Sigmoid colon (tissue), 7 donors: ENCODE measurements around the gene LHX2. TPM values are rescaled to one million over a fixed set of nuclear protein-coding genes. Genes with fewer than 3 reads are reported as not detected.

ENCODE experiments used
- DNase-seq: peaks from one replicate; pipeline ENCODE4 v3.0.0-alpha.2; 2019
- H3K27ac ChIP-seq, 4 donors: fragments of 200-600 bp; sonication (generic); one replicate each; pipeline ENCODE4 v1.5.1; 2016 to 2019; ENCODE audit warnings: mild to moderate bottlenecking in 1 of 4
- H3K27me3 ChIP-seq, 3 donors: fragments of 200-600 bp; sonication (generic); one replicate each; pipeline ENCODE4 v1.5.1; 2019; ENCODE audit warnings: mild to moderate bottlenecking in 1 of 3
- H3K36me3 ChIP-seq, 4 donors: fragments of 200-600 bp; sonication (generic); one replicate each; pipeline ENCODE4 v1.5.1; 2016 to 2019
- H3K4me1 ChIP-seq, 4 donors: fragments of 200-600 bp; sonication (generic); one replicate each; pipeline ENCODE4 v1.5.1; 2017 to 2019
- H3K4me3 ChIP-seq, 4 donors: fragments of 200-600 bp; sonication (generic); one replicate each; pipeline ENCODE4 v1.5.1; 2017 to 2019; ENCODE audit warnings: mild to moderate bottlenecking in 2 of 4, moderate library complexity in 1 of 4
- H3K9me3 ChIP-seq, 4 donors: fragments of 200-600 bp in 3 of 4; sonication (generic) in 3 of 4; one replicate each; pipeline versions ENCODE4 v1.5.1 to v1.6.1; 2013 to 2019
- CTCF ChIP-seq, 4 experiments: fragments of 450-650 bp in 3 of 4; fragments of 200-600 bp in 1 of 4; IDR thresholded peaks; one replicate each; pipeline ENCODE4 v1.5.1; 2016 to 2019; ENCODE audit warnings: antibody characterized with exemption in 4 of 4, mild to moderate bottlenecking in 3 of 4, moderate library complexity in 2 of 4
- EP300 ChIP-seq, 4 donors: sonication (generic); formaldehyde crosslinking; IDR thresholded peaks; one replicate each; pipeline ENCODE4 v1.6.1; 2017; ENCODE audit warnings: antibody characterized with exemption in 4 of 4
- POLR2A ChIP-seq, 2 donors: fragments of 450-650 bp; IDR thresholded peaks; one replicate each; pipeline ENCODE4 v1.6.1; 2016; ENCODE audit warnings: antibody characterized with exemption in 2 of 2, mild to moderate bottlenecking in 2 of 2, moderate library complexity in 2 of 2
- POLR2AphosphoS5 ChIP-seq, 4 donors: sonication (generic); formaldehyde crosslinking; IDR thresholded peaks; one replicate each; pipeline ENCODE4 v1.6.1; 2017; ENCODE audit warnings: antibody characterized with exemption in 4 of 4
- WGBS, 2 donors: extraction: QIAGEN DNeasy Blood & Tissue Kit; methylation state at CpG; one replicate each; pipeline ENCODE4 v1.1.7; 2013; 5-methylcytosine and 5-hydroxymethylcytosine counted together
- intact Hi-C: fragments of 100-400 bp; cut with DNase I; formaldehyde crosslinking; loops from one replicate; pipeline ENCODE4 v1.15.1; 2023
- polyA plus RNA-seq, 3 donors: library from polyadenylated mRNA; stranded (reverse); fragments of 200-250 nt; gene quantifications; one replicate each; pipeline ENCODE4 v1.2.3, GENCODE V29; 2013
- total RNA-seq, 4 donors: library from RNA; depleted of rRNA; stranded (reverse); fragments of >200 nt; gene quantifications; one replicate each; pipeline ENCODE4 v1.1.0, GENCODE V29; 2016
- donor health status: healthy with polysubstance abuse.
- donor health status: Bipolar disorder and iron deficiency.
- donor health status: healthy.

The LHX2 gene
- total and polyA plus RNA-seq, 7 donors: 3.3 TPM; not detected in 6

DNA sequence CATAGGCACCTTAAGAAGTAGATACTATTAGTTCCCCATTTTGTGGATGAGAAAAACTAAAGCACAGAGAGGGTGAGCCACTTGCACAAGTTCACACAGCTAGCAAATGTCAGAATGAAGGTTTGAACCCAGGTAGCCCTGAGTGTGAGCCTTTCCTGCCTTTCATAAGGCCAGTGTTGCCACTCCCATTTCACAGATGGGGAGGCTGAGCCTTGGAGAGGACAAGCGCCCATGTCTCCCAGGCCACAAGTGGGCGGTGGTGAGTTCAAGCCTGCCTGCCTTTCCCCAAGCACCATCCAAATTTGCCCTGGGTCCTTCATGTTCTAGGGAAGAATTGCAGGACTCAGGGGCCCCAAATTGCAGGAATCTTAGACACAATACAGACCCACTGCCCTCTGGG is 50.6 kb downstream of the LHX2 start:
- no peak for DNase-seq
- TF ChIP-seq POLR2A (IDR thresholded peaks at IDR 0.05) (no peak), EP300 (IDR thresholded peaks at IDR 0.05) (no peak), POLR2AphosphoS5 (IDR thresholded peaks at IDR 0.05) (no peak), CTCF (IDR thresholded peaks at IDR 0.05) (no peak)
- Histone ChIP-seq H3K4me1 (no peaks in the 10 kb centered on the region), H3K4me3 (no peak overlapping the region), H3K9me3 (no peaks in the 10 kb centered on the region), H3K27me3 (no peaks in the 10 kb centered on the region), H3K27ac (no peak overlapping the region), H3K36me3 (no peaks in the 10 kb centered on the region)
- intact Hi-C loops: no loop called here
- WGBS, 2 donors: 91 to 95% methylated on average over 2 of the region's 2 CpGs

DNA sequence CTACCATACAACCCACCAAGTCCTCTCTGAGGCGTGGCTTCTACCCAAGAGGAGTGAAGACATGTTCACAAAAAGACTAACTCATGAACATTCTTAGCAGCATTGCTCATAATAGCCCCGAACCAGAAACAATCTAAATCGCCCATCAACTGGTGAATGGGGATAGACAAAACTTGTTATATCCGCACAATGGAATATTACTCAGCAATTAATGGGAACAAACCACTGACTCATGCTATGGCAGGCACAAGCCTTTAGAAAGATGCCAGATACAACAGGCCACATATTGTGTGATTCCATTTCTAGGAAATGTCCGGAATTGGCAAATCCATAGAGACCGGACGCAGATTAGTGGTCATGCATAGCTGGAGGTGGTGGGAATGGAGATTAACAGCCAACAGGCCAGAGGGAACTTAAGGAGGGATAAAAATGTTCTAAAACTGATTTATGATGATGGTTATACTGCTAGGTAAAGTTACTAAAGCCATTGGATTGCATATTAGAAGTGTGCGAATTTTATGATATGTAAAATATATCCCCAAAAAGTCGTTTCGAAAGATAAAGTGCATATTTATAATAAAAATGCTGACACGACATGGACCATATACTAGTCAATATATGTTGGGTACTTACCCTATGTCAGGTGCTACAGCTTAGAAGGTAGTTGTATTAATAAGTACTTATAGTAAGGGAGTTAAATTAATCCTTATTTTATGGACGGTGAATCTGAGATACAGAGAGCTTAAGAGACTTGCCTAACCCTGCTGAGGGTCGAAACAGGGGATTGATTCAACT is 55.4 kb downstream of the LHX2 start:
- 86 to 91% methylated on average over 13 of the region's 13 CpGs for WGBS, 2 donors

GRCh38 chr9:124068251-124068650 is 56.7 kb downstream of the LHX2 start:
- no peak for DNase-seq
- Histone ChIP-seq H3K4me1 (no peaks in the 10 kb centered on the region), H3K27me3 (peaks cover 0 to 9% (median 0%) of the 10 kb centered on the region in 3 donors), H3K27ac (no peak overlapping the region), H3K36me3 (no peaks in the 10 kb centered on the region), H3K9me3 (no peaks in the 10 kb centered on the region), H3K4me3 (no peak overlapping the region)
- intact Hi-C loops: no loop called here
- TF ChIP-seq CTCF (IDR thresholded peaks at IDR 0.05): no peak
- TF ChIP-seq EP300 (IDR thresholded peaks at IDR 0.05): no peak
- 88 to 91% methylated on average over 3 of the region's 3 CpGs for WGBS, 2 donors

More for the DNA sequence above, 55.4 kb downstream of the LHX2 start:
- H3K9me3 ChIP-seq: no peaks in the 10 kb centered on the region
- intact Hi-C loops: no loop called here
- H3K27ac ChIP-seq: no peak overlapping the region
- H3K4me1 ChIP-seq: no peaks in the 10 kb centered on the region
- TF ChIP-seq CTCF (IDR thresholded peaks at IDR 0.05) (no peak), EP300 (IDR thresholded peaks at IDR 0.05) (no peak), POLR2AphosphoS5 (IDR thresholded peaks at IDR 0.05) (no peak), POLR2A (IDR thresholded peaks at IDR 0.05) (no peak)
- DNase-seq: no peak
- peaks cover 0 to 4% (median 0%) of the 10 kb centered on the region in 3 donors for H3K27me3 ChIP-seq
- no peak overlapping the region for H3K4me3 ChIP-seq
- no peaks in the 10 kb centered on the region for H3K36me3 ChIP-seq

- Histone ChIP-seq H3K27me3 (peaks cover 0 to 10% (median 0%) of the 10 kb centered on the region in 3 donors), H3K4me3 (no peak overlapping the region), H3K4me1 (no peaks in the 10 kb centered on the region), H3K36me3 (no peaks in the 10 kb centered on the region), H3K27ac (no peak overlapping the region), H3K9me3 (no peaks in the 10 kb centered on the region)
- DNase-seq: no peak
- TF ChIP-seq CTCF (IDR thresholded peaks at IDR 0.05) (no peak), EP300 (IDR thresholded peaks at IDR 0.05) (no peak), POLR2A (IDR thresholded peaks at IDR 0.05) (no peak), POLR2AphosphoS5 (IDR thresholded peaks at IDR 0.05) (no peak)
- WGBS, 2 donors: 70 to 75% methylated on average over 1 of the region's 1 CpG
- intact Hi-C loops: no loop called here
These were observed 63.2 kb downstream of the LHX2 start for GRCh38 chr9:124074746-124075145.

DNA sequence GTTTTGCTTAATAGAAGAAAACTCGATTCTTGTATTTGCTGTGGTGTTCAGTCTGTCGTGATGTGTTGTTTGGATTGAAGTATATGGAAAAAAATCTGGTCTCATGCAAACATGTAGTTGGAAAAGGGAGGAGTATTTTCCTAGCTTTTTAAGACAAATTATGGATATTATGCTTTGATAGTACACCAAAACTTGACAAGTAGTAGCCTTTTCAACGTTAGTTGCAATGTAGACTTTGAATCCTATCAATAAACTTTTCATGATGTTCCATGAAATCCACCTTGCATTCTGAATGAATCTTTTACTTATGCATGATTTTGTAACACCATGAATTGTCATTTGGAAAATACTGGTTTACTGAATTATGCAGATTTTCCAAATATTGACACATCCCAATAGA is 64.2 kb downstream of the LHX2 start:
- 73 to 84% methylated on average over 3 of the region's 3 CpGs for WGBS, 2 donors
- intact Hi-C loops: no loop called here
- no peaks in the 10 kb centered on the region for H3K9me3 ChIP-seq
- no peak for DNase-seq
- TF ChIP-seq POLR2A (IDR thresholded peaks at IDR 0.05): no peak
- H3K27me3 ChIP-seq: peaks cover 0 to 6% (median 0%) of the 10 kb centered on the region in 3 donors
- H3K27ac ChIP-seq: no peak overlapping the region
- no peak overlapping the region for H3K4me3 ChIP-seq
- no peaks in the 10 kb centered on the region for H3K36me3 ChIP-seq
- H3K4me1 ChIP-seq: no peaks in the 10 kb centered on the region
